Fibroblast of skin of right quadriceps (primary cell): ENCODE data around the gene CHST11.

Source experiments
- DNase-seq: peaks from one replicate; pipeline ENCODE4 v3.0.0-alpha.2; 2013

CHST11 gene

GRCh38 chr12:104746467-104747088, 289.8 kb downstream of the CHST11 start:
- DNase-seq: no peak

- DNase-seq: no peak
These were observed 290.6 kb downstream of the CHST11 start for GRCh38 chr12:104747330-104747729.

GRCh38 chr12:104747955-104748354, 291.2 kb downstream of the CHST11 start:
- DNase-seq: no peak

- DNase-seq: no peak
These were observed 291.6 kb downstream of the CHST11 start for GRCh38 chr12:104748356-104748755.

GRCh38 chr12:104748790-104749189, 292.0 kb downstream of the CHST11 start:
- DNase-seq: peak; percentile 51

GRCh38 chr12:104749545-104749944, 292.8 kb downstream of the CHST11 start:
- no peak for DNase-seq

- DNase-seq: peak; percentile 74
These were observed 293.3 kb downstream of the CHST11 start for GRCh38 chr12:104750061-104750460.

- no peak for DNase-seq
These were observed 294.4 kb downstream of the CHST11 start for GRCh38 chr12:104751120-104751519.

- no peak for DNase-seq
These were observed 294.8 kb downstream of the CHST11 start for GRCh38 chr12:104751594-104751993.

GRCh38 chr12:104752016-104752415, 295.3 kb downstream of the CHST11 start:
- no peak for DNase-seq

GRCh38 chr12:104752881-104753280, 296.1 kb downstream of the CHST11 start:
- no peak for DNase-seq

- no peak for DNase-seq
These were observed 300.2 kb downstream of the CHST11 start for GRCh38 chr12:104756901-104757300.

- no peak for DNase-seq
These were observed 302.0 kb downstream of the CHST11 start for GRCh38 chr12:104758771-104759170.

- no peak for DNase-seq
These were observed 304.3 kb downstream of the CHST11 start for GRCh38 chr12:104761091-104761490.

- DNase-seq: no peak
These were observed 304.9 kb downstream of the CHST11 start for GRCh38 chr12:104761611-104762010.

GRCh38 chr12:104763168-104763805, 306.5 kb downstream of the CHST11 start:
- DNase-seq: peak; percentile 64

GRCh38 chr12:104764225-104765091, 307.7 kb downstream of the CHST11 start:
- peak; percentile 43 for DNase-seq

GRCh38 chr12:104767261-104767660, 310.5 kb downstream of the CHST11 start:
- peak; percentile 28 for DNase-seq

GRCh38 chr12:104768033-104768432, 311.3 kb downstream of the CHST11 start:
- DNase-seq: no peak

- no peak for DNase-seq
These were observed 312.4 kb downstream of the CHST11 start for GRCh38 chr12:104769144-104769561.

GRCh38 chr12:104772336-104772735, 315.6 kb downstream of the CHST11 start:
- DNase-seq: no peak

- DNase-seq: no peak
These were observed 319.0 kb downstream of the CHST11 start for GRCh38 chr12:104775731-104776231.

GRCh38 chr12:104779134-104779533, 322.4 kb downstream of the CHST11 start:
- no peak for DNase-seq

- no peak for DNase-seq
These were observed 325.5 kb downstream of the CHST11 start for GRCh38 chr12:104782296-104782695.
